GM21447 (cell line): ENCODE results near the gene COMT.

Source experiments
- ATAC-seq: cut with Tn5 transposase; IDR thresholded peaks from one replicate; pipeline ENCODE4 v1.9.1; 2021; ENCODE audit not compliant: unreplicated experiment

The COMT gene

GRCh38 chr22:19968450-19968891 is 26.9 kb downstream of the COMT start:
- ATAC-seq = no peak

- no peak for ATAC-seq
These were observed 27.8 kb downstream of the COMT start for GRCh38 chr22:19969141-19969928.

GRCh38 chr22:19970031-19970478 is 28.5 kb downstream of the COMT start:
- no peak for ATAC-seq

GRCh38 chr22:19970479-19971275 is 29.1 kb downstream of the COMT start:
- no peak for ATAC-seq

- ATAC-seq = no peak
These were observed 29.9 kb downstream of the COMT start for GRCh38 chr22:19971276-19972124.

GRCh38 chr22:19972251-19972650 is 30.7 kb downstream of the COMT start:
- no peak for ATAC-seq

GRCh38 chr22:19972652-19973550 is 31.3 kb downstream of the COMT start:
- no peak for ATAC-seq

- ATAC-seq = no peak
These were observed 32.1 kb downstream of the COMT start for GRCh38 chr22:19973551-19974267.

GRCh38 chr22:19974268-19974861 is 32.8 kb downstream of the COMT start:
- ATAC-seq = no peak

GRCh38 chr22:19974935-19975706 is 33.5 kb downstream of the COMT start:
- no peak for ATAC-seq

- no peak for ATAC-seq
These were observed 34.1 kb downstream of the COMT start for GRCh38 chr22:19975707-19976035.

- no peak for ATAC-seq
These were observed 35.1 kb downstream of the COMT start for GRCh38 chr22:19976671-19977070.

- ATAC-seq = no peak
These were observed 36.0 kb downstream of the COMT start for GRCh38 chr22:19977296-19978243.

- no peak for ATAC-seq
These were observed 37.2 kb downstream of the COMT start for GRCh38 chr22:19978748-19979147.

GRCh38 chr22:19979712-19980493 is 38.3 kb downstream of the COMT start:
- ATAC-seq = no peak

- no peak for ATAC-seq
These were observed 39.2 kb downstream of the COMT start for GRCh38 chr22:19980766-19981165.
